ENCODE data around the gene PHLDA1. TPM values are rescaled to one million over a fixed set of nuclear protein-coding genes. Genes with fewer than 3 reads are reported as not detected.

Gene PHLDA1
- total and polyA plus RNA-seq, 2 of the 4 experiments (the other 2 are of a cell fraction) = 27.8 to 32.4 TPM

DNA sequence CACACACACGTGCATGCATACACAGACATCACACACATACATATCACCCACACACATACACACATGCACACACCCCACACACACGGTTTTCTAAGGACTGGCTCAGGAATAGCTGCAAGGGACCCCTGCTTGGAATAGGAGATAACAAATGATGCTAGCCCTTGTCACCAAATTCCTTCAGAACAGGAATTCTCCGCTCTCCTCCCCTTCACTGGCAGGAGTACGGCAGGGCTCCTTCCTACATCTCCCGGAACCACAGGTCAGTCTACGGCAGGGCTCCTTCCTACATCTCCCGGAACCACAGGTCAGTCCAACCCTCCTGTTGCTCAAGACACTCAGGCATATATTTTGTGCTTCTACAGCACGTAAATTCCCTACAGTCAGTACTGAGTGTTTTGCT, 23.9 kb downstream of the PHLDA1 start:
- Histone ChIP-seq H3K4ac (ENCODE audit: low read depth, low read length) (0 out of 2 replicates have a peak overlapping the region, but pooled peaks have one; percentile 11), H3K14ac (replicated peaks; ENCODE audit: low read depth, low read length) (peak overlapping the region; percentile 51; the same call in 1 of the 2 replicates), H4K8ac (ENCODE audit: low read depth in 2 of 2, low read length in 2 of 2) (0 out of 4 replicates have a peak overlapping the region, but pooled peaks of 1 of the 2 experiments have one; percentile 7), H3K27ac (ENCODE audit: insufficient read depth, low read length) (no peak overlapping the region), H3K56ac (ENCODE audit: extremely low read depth, insufficient read depth, low read length) (no peak overlapping the region), H3K23ac (ENCODE audit: low read depth, low read length) (no peak overlapping the region), H2BK120ac (ENCODE audit: low read depth, low read length) (no peak overlapping the region), H3K9me1 (ENCODE audit: insufficient read depth, low read length) (peaks cover 15% of the 10 kb centered on the region), H2BK5ac (ENCODE audit: low read depth, low read length, poor library complexity, severe bottlenecking) (no peak overlapping the region), H2AFZ (replicated peaks; ENCODE audit: low read length, poor library complexity) (no peak overlapping the region), H3K4me1 (ENCODE audit: control insufficient read depth, insufficient read depth, low read length) (peaks cover 12% of the 10 kb centered on the region), H3K27me3 (ENCODE audit: control insufficient read depth, insufficient read depth, low read length) (no peaks in the 10 kb centered on the region), H3K4me3 (ENCODE audit: insufficient read depth, low read depth, low read length) (no peak overlapping the region), H3K18ac (ENCODE audit: low read depth, low read length) (no peak overlapping the region), H2BK20ac (ENCODE audit: low read depth, low read length) (0 out of 2 replicates have a peak overlapping the region, but pooled peaks have one; percentile 4), H4K20me1 (ENCODE audit: insufficient read depth, low read length) (no peaks in the 10 kb centered on the region), H3K9ac (ENCODE audit: low read depth, low read length) (no peak overlapping the region), H2AK9ac (replicated peaks; ENCODE audit: low read depth, low read length, poor library complexity) (no peak overlapping the region), H3K4me2 (ENCODE audit: low read depth, low read length) (no peak overlapping the region), H3K79me1 (ENCODE audit: low read depth in 1 of 2, low read length in 2 of 2) (no peaks in the 10 kb centered on the region), H4K91ac (ENCODE audit: insufficient read depth, low read depth, low read length) (no peak overlapping the region), H3K9me3 (ENCODE audit: control insufficient read depth, insufficient read depth, low read length) (no peaks in the 10 kb centered on the region), H2AK5ac (ENCODE audit: low read depth, low read length) (peak overlapping the region; percentile 44; the same call in 1 of the 2 replicates), H2BK15ac (ENCODE audit: low read depth, low read length) (no peak overlapping the region; the same call in 2 of the 3 replicates), H4K5ac (ENCODE audit: low read depth, low read length) (no peak overlapping the region), H3K36me3 (ENCODE audit: control insufficient read depth, insufficient read depth, low read length) (no peaks in the 10 kb centered on the region)
- ChIA-PET CTCF (no interaction called here), POLR2A (ENCODE audit: unreplicated experiment) (no interaction called here)
- ATAC-seq (ENCODE audit: low read depth) (no peak), DNase-seq (no peak)
- 84% methylated on average over 6 of the region's 8 CpGs; no CpG with 5 or more reads in 1 of the 2 experiments for WGBS, 2 experiments (ENCODE audit: extremely low coverage in 2 of 2, insufficient read length in 1 of 2)
- in situ Hi-C loops (cut with MboI; ENCODE audit: low sequenced_read_pairs) (no loop called here), intact Hi-C loops (cut with micrococcal nuclease) (no loop called here), dilution Hi-C loops (cut with HindIII; ENCODE audit: low sequenced_read_pairs, unreplicated experiment) (no loop called here)
- TF ChIP-seq CEBPB (IDR thresholded peaks at IDR 0.05; ENCODE audit: low read depth, low read length) (no peak), RCOR1 (IDR thresholded peaks at IDR 0.05; ENCODE audit: insufficient replicate concordance, low read length) (no peak), NFE2L2 (IDR thresholded peaks at IDR 0.05; ENCODE audit: low read depth, low read length) (no peak), MAFK (IDR thresholded peaks at IDR 0.05; ENCODE audit: low read depth, low read length) (no peak), MAZ (IDR thresholded peaks at IDR 0.05; ENCODE audit: borderline replicate concordance, low read depth, low read length) (no peak), SMC3 (IDR thresholded peaks at IDR 0.05; ENCODE audit: low read depth, low read length) (no peak), BHLHE40 (IDR thresholded peaks at IDR 0.05; ENCODE audit: low read depth, low read length) (no peak), CHD1 (IDR thresholded peaks at IDR 0.05; ENCODE audit: low read depth, low read length) (no peak), RAD21 (IDR thresholded peaks at IDR 0.05; ENCODE audit: low read length) (no peak), POLR2A (IDR thresholded peaks at IDR 0.05; ENCODE audit: low read depth, low read length) (no peak), FOS (IDR thresholded peaks at IDR 0.05; ENCODE audit: low read depth, low read length) (no peak), RFX5 (IDR thresholded peaks at IDR 0.05; ENCODE audit: low read depth, low read length) (no peak), MXI1 (IDR thresholded peaks at IDR 0.05; ENCODE audit: borderline replicate concordance, low read depth, low read length) (no peak)
- TF ChIP-seq, protein P1, sequence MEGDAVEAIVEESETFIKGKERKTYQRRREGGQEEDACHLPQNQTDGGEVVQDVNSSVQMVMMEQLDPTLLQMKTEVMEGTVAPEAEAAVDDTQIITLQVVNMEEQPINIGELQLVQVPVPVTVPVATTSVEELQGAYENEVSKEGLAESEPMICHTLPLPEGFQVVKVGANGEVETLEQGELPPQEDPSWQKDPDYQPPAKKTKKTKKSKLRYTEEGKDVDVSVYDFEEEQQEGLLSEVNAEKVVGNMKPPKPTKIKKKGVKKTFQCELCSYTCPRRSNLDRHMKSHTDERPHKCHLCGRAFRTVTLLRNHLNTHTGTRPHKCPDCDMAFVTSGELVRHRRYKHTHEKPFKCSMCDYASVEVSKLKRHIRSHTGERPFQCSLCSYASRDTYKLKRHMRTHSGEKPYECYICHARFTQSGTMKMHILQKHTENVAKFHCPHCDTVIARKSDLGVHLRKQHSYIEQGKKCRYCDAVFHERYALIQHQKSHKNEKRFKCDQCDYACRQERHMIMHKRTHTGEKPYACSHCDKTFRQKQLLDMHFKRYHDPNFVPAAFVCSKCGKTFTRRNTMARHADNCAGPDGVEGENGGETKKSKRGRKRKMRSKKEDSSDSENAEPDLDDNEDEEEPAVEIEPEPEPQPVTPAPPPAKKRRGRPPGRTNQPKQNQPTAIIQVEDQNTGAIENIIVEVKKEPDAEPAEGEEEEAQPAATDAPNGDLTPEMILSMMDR (conservative IDR thresholded peaks at IDR 0.05; ENCODE audit: low read depth, low read length) = no peak
- TF ChIP-seq, protein P2, sequence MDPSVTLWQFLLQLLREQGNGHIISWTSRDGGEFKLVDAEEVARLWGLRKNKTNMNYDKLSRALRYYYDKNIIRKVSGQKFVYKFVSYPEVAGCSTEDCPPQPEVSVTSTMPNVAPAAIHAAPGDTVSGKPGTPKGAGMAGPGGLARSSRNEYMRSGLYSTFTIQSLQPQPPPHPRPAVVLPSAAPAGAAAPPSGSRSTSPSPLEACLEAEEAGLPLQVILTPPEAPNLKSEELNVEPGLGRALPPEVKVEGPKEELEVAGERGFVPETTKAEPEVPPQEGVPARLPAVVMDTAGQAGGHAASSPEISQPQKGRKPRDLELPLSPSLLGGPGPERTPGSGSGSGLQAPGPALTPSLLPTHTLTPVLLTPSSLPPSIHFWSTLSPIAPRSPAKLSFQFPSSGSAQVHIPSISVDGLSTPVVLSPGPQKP (IDR thresholded peaks at IDR 0.05; ENCODE audit: borderline replicate concordance, low read depth, low read length) = no peak
- TF ChIP-seq, protein P3, sequence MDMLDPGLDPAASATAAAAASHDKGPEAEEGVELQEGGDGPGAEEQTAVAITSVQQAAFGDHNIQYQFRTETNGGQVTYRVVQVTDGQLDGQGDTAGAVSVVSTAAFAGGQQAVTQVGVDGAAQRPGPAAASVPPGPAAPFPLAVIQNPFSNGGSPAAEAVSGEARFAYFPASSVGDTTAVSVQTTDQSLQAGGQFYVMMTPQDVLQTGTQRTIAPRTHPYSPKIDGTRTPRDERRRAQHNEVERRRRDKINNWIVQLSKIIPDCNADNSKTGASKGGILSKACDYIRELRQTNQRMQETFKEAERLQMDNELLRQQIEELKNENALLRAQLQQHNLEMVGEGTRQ (IDR thresholded peaks at IDR 0.05; ENCODE audit: low read depth, low read length) = no peak
- no TSS peak for BruUV-seq (replicated peaks)
